Measurements from ENCODE around the gene IL1RAPL1.
"Not testable (repeated sequence)": the region's sequence is repeated elsewhere in the genome, so short reads cannot be mapped to it uniquely, and the experiment has no call there.

Gene IL1RAPL1

GRCh38 chrX:29295987-29296680 is 708.9 kb downstream of the IL1RAPL1 start:
- DNase-seq = no peak

GRCh38 chrX:29297171-29297800 is 710.0 kb downstream of the IL1RAPL1 start:
- no peak for DNase-seq

DNA sequence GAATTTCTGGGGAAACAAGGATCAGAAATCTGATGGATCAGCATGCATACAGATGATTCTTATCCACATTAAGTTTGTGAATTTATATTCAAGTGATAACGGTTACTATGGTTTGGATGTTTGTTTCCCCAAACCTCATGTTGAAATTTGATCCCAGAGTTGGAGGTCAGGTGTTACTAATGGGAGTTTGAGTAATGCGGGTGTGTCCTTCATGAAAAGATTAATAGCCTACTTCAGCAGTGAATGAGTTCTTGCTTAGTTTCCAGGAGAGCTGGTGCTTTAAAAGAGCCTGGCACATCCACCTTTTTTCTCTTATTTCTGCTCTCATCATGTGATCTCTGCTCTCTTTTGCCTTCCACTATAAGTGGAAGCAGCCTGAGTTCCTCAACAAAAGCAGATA is 712.4 kb downstream of the IL1RAPL1 start:
- no peak for DNase-seq

DNA sequence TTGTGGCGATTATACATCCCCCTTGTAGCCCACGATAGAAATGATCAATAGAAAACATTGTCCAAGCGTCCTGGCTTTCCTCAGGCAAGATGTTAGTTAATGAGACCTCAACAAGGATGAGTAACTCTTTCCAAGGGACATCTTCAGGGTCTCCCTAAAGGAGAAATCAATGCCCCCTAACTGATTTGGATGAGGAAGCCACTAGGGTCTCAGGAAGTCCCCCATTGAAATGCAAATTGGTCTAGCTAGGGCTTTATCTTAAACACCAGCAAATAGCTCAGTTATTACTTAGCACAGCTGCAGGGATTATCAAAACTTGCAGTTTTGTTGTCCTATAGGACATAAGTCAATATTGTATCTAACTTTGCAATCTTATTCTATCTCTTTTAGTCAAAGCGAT is 721.5 kb downstream of the IL1RAPL1 start:
- no peak for DNase-seq

DNA sequence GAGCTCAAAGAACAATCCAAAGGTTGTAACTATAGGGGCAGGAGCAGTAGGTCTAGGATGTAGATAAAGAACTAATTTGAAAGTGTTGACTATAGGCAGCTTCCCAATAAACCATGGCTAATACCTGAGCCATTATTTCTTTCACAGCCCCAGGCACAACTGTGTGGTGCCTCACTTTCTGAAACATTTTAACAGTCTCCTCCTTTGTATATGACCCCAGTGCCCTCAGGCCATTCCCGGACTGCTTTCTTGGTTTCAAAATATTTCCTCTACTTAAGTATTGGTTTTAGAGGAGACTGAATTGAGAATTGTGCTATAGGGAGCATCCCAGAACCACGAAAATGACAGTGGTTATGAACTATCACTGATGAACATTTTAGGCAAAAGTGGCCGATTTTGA is 728.7 kb downstream of the IL1RAPL1 start:
- DNase-seq = no peak

- no peak for DNase-seq
These were observed 730.8 kb downstream of the IL1RAPL1 start for GRCh38 chrX:29318012-29318411.

- DNase-seq = not testable (repeated sequence)
These were observed 745.2 kb downstream of the IL1RAPL1 start for GRCh38 chrX:29332429-29332828.

GRCh38 chrX:29333091-29333490 is 745.8 kb downstream of the IL1RAPL1 start:
- not testable (repeated sequence) for DNase-seq

GRCh38 chrX:29348288-29348687 is 761.0 kb downstream of the IL1RAPL1 start:
- no peak for DNase-seq

DNA sequence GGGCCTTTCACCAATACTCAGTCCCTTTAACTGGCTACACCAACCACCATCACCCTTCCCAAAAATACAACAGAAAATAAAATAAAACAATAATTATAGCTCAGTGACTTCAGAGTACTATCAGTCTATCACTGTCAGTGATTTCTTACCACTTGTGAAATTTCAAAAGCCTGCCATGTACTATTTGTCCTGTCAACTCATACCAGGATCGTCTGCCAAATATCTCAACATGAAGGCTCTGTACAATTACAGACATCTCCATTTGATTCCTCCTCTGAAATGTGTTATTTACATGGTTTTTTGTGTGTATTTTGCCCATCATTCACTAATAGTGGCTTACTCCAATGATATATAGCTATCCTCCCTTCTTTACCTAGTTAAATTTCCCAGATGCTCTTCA is 772.0 kb downstream of the IL1RAPL1 start:
- DNase-seq = no peak

GRCh38 chrX:29374765-29375164 is 787.5 kb downstream of the IL1RAPL1 start:
- DNase-seq = not testable (repeated sequence)

GRCh38 chrX:29376584-29376983 is 789.3 kb downstream of the IL1RAPL1 start:
- no peak for DNase-seq

DNA sequence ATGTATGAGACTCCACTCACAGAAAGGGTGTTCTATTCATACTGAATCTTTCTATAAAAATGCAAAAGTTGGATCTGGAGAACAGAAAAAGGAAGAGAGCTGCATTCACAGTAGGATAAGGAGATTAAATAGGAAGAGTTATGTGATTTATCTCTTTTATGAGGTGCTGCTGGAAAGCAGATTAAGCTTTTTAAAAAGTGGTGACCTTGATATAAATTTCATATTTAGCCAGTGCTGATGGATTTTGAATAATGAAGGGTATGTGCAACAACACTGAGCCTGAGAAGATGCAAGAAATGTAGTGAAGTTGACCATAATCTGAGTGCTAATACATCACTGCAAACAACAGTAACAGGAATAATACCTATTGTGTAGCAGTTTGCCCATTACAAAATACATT is 795.6 kb downstream of the IL1RAPL1 start:
- DNase-seq = no peak

DNA sequence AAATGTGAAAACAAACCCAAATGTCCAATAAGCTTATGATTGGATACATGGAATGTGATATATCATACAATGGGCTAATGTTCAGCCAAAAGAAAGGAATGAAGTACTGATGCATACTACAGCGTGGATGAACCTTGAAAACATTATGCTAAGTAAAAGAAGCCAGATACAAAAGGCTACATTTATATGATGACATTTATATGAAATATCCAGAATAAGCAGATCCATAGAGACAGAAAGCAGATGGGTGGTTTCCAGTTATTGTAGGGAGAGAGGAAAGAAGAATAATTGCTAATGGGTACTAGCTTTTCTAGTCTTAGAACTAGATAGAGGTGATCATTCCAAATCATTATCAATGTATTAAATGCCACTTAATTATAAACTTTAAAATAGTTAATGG is 801.3 kb downstream of the IL1RAPL1 start:
- DNase-seq = no peak

- DNase-seq = no peak
These were observed 810.3 kb downstream of the IL1RAPL1 start for GRCh38 chrX:29397506-29397905.

GRCh38 chrX:29407357-29407756 is 820.1 kb downstream of the IL1RAPL1 start:
- DNase-seq = no peak

GRCh38 chrX:29419774-29420553 is 832.7 kb downstream of the IL1RAPL1 start:
- DNase-seq = no peak

DNA sequence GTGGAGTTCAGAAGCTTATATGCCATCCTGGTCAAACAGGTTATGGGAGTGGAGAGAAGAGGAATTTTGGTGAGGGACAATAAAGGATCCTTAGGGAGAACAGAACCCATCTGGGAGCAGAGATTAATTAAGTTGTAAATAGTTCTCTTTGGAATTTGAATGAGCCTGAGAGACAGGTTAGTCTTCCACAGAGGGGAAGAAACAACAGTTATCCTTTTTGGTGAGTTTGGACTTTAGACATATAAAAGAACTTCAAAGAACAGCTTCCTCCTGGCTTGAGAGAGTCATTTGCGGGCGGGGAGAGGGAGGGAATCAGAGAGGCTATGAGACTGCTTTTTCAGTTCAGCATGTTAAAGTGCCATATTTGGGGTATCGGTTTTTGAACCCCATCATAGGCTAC is 834.8 kb downstream of the IL1RAPL1 start:
- no peak for DNase-seq

DNA sequence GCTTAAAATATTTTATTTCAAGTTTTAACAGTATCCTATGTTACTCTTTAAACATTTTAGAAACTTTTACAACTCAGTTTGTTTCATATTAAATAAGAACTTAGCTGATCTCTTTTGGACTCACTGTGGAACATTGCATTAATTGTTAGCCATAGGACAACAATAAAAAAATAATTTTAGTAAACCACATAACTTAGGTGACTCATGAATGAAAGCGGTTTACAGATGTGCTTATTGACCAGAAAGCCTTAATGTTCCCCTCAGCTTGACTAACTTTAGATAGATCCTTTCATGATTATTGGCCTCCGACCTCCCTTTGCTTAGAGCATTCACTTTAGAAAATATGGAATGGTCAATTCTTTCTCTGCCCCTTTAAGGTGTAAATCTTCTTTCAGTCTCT is 844.6 kb downstream of the IL1RAPL1 start:
- DNase-seq = no peak

GRCh38 chrX:29432534-29432933 is 845.3 kb downstream of the IL1RAPL1 start:
- no peak for DNase-seq

- no peak for DNase-seq
These were observed 847.7 kb downstream of the IL1RAPL1 start for GRCh38 chrX:29434939-29435338.

DNA sequence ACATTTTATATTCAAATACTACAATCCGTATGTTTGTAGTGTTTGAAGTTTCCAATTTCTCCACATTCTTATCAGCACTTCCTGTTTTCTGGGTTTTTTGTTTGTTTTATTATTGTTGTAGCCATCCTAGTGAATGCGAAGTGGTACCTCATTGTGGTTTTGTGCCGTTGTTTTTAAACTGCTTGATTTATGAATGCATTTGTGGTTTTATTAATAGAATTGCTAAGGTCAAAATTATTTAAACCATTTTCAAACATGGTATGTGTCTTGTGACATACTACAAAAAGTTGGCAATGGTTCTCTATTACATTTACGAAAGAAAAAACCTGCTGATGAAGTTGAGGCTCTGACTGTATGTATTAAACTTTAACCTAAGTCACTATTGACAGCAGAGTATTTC is 848.1 kb downstream of the IL1RAPL1 start:
- no peak for DNase-seq

DNA sequence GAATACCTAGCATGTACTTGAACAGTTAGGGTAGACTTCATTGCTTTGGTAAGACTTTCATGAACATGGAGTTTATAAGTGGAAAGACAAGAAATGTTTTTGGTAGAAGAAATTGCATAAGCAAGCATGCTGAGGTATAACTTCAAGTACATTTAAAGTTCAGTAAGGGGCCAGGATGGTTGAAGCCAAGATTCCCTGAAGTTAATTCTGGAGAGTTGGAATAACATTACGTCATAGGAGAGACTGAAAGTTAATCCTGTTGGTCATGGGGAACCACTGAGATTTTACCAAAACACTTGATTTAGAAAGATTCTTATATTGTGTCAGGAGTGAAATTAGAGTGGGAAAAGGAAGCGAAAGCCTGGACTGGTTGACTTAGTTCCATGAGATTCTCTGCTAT is 860.6 kb downstream of the IL1RAPL1 start:
- DNase-seq = no peak

DNA sequence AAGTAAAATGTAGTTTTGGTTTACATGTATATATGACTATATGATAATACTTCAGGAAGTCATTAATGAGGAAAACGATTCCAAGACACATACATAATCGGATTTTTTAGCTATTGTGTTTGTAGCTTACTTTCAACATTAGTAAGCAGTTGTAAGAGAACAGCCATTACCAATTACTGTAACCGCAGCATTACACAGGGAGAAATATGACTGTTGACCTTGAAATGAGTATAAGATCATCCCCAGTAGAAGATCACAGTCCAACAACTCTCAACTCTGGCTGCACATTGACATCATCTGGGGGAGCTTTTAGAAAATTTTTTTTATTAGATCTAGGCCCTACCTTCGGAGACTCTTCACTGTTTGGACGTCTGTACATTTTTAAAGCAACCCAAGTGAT is 866.1 kb downstream of the IL1RAPL1 start:
- DNase-seq = no peak
